ENCODE measurements around the gene PIP4K2A.

PIP4K2A gene

DNA sequence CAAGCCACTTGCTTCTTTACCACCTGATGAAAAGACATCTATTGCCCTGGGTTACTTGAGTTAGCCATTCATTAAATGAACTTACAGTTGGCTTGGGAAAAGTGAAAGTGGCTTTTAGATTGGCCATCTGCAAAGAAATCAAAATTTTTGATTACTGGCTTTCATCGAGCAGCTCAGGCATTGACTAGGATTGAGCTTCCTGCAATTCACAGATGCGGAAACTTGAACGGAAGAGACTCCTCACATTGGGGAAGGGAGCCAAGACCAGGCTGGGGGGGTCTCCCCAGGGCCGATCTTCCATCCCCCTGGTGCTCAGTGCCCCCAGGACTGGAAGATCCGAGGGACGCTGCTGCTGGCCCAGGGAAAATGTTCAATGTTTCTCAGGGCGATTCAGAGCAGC, 145.4 kb downstream of the PIP4K2A start:
- TF ChIP-seq ZFP3 (CRISPR knock-in tag; IDR thresholded peaks at IDR 0.05) (no peak), ESRRG (CRISPR knock-in tag; IDR thresholded peaks at IDR 0.05) (no peak), ZNF565 (CRISPR knock-in tag; conservative IDR thresholded peaks at IDR 0.05; ENCODE audit: low read depth) (no peak), BACH2 (CRISPR knock-in tag; IDR thresholded peaks at IDR 0.05; ENCODE audit: borderline replicate concordance) (no peak), ISL1 (CRISPR knock-in tag; IDR thresholded peaks at IDR 0.05) (no peak), TSHZ2 (CRISPR knock-in tag; IDR thresholded peaks at IDR 0.05) (no peak), TOX (CRISPR knock-in tag; IDR thresholded peaks at IDR 0.05; ENCODE audit: borderline replicate concordance) (no peak), PPARA (CRISPR knock-in tag; IDR thresholded peaks at IDR 0.05; ENCODE audit: borderline replicate concordance) (no peak), GLIS3 (CRISPR knock-in tag; IDR thresholded peaks at IDR 0.05) (no peak), OSR1 (CRISPR knock-in tag; IDR thresholded peaks at IDR 0.05) (no peak), SNAI2 (CRISPR knock-in tag; IDR thresholded peaks at IDR 0.05) (no peak), CSDC2 (CRISPR knock-in tag; IDR thresholded peaks at IDR 0.05) (no peak), TCF4 (CRISPR knock-in tag; IDR thresholded peaks at IDR 0.05; ENCODE audit: borderline replicate concordance) (no peak)
- TF ChIP-seq, protein P1, sequence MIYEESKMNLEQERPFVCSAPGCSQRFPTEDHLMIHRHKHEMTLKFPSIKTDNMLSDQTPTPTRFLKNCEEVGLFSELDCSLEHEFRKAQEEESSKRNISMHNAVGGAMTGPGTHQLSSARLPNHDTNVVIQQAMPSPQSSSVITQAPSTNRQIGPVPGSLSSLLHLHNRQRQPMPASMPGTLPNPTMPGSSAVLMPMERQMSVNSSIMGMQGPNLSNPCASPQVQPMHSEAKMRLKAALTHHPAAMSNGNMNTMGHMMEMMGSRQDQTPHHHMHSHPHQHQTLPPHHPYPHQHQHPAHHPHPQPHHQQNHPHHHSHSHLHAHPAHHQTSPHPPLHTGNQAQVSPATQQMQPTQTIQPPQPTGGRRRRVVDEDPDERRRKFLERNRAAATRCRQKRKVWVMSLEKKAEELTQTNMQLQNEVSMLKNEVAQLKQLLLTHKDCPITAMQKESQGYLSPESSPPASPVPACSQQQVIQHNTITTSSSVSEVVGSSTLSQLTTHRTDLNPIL (CRISPR knock-in tag; IDR thresholded peaks at IDR 0.05; ENCODE audit: low read depth), result no peak
- TF ChIP-seq, protein P2, sequence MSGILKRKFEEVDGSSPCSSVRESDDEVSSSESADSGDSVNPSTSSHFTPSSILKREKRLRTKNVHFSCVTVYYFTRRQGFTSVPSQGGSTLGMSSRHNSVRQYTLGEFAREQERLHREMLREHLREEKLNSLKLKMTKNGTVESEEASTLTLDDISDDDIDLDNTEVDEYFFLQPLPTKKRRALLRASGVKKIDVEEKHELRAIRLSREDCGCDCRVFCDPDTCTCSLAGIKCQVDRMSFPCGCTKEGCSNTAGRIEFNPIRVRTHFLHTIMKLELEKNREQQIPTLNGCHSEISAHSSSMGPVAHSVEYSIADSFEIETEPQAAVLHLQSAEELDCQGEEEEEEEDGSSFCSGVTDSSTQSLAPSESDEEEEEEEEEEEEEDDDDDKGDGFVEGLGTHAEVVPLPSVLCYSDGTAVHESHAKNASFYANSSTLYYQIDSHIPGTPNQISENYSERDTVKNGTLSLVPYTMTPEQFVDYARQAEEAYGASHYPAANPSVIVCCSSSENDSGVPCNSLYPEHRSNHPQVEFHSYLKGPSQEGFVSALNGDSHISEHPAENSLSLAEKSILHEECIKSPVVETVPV (CRISPR knock-in tag; IDR thresholded peaks at IDR 0.05), result no peak
- ATAC-seq, result no peak

DNA sequence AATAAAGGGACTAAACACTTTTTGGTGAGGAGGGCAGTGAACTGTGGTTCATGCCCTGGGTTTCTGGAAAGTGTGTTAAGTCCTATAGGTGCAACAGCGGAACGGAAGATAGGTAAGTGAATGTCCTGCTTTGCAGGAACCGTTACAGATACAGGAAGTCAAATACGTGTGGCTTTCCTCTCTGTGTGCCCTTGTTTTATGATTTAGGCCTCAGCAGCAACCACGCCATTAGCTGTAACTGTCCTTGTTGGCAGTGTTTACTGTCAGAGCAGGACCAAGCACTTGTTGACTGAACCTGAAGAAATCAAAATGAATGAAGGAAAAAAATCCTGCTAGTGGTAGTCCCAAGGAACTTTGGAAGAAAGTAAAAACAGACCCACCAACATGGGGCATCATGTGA, 150.3 kb downstream of the PIP4K2A start:
- TF ChIP-seq TCF4 (CRISPR knock-in tag; IDR thresholded peaks at IDR 0.05; ENCODE audit: borderline replicate concordance) (no peak), ISL1 (CRISPR knock-in tag; IDR thresholded peaks at IDR 0.05) (no peak), TSHZ2 (CRISPR knock-in tag; IDR thresholded peaks at IDR 0.05) (no peak), ESRRG (CRISPR knock-in tag; IDR thresholded peaks at IDR 0.05) (no peak), ZNF8 (CRISPR knock-in tag; IDR thresholded peaks at IDR 0.05) (no peak), TOX (CRISPR knock-in tag; IDR thresholded peaks at IDR 0.05; ENCODE audit: borderline replicate concordance) (no peak), SNAI2 (CRISPR knock-in tag; IDR thresholded peaks at IDR 0.05) (no peak), ZFP30 (CRISPR knock-in tag; IDR thresholded peaks at IDR 0.05) (no peak), GLIS3 (CRISPR knock-in tag; IDR thresholded peaks at IDR 0.05) (no peak), ZFP3 (CRISPR knock-in tag; IDR thresholded peaks at IDR 0.05) (no peak), CSDC2 (CRISPR knock-in tag; IDR thresholded peaks at IDR 0.05) (no peak), RARB (CRISPR knock-in tag; IDR thresholded peaks at IDR 0.05) (no peak), OSR1 (CRISPR knock-in tag; IDR thresholded peaks at IDR 0.05) (no peak), ZC3H10 (CRISPR knock-in tag; IDR thresholded peaks at IDR 0.05) (no peak), ZNF565 (CRISPR knock-in tag; conservative IDR thresholded peaks at IDR 0.05; ENCODE audit: low read depth) (no peak), BACH2 (CRISPR knock-in tag; IDR thresholded peaks at IDR 0.05; ENCODE audit: borderline replicate concordance) (no peak), PATZ1 (CRISPR knock-in tag; IDR thresholded peaks at IDR 0.05; ENCODE audit: borderline replicate concordance) (no peak)
- TF ChIP-seq, protein P1 (CRISPR knock-in tag; IDR thresholded peaks at IDR 0.05; ENCODE audit: low read depth), result no peak
- TF ChIP-seq, protein P3, sequence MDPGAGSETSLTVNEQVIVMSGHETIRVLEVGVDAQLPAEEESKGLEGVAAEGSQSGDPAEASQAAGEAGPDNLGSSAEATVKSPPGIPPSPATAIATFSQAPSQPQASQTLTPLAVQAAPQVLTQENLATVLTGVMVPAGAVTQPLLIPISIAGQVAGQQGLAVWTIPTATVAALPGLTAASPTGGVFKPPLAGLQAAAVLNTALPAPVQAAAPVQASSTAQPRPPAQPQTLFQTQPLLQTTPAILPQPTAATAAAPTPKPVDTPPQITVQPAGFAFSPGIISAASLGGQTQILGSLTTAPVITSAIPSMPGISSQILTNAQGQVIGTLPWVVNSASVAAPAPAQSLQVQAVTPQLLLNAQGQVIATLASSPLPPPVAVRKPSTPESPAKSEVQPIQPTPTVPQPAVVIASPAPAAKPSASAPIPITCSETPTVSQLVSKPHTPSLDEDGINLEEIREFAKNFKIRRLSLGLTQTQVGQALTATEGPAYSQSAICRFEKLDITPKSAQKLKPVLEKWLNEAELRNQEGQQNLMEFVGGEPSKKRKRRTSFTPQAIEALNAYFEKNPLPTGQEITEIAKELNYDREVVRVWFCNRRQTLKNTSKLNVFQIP (CRISPR knock-in tag; IDR thresholded peaks at IDR 0.05; ENCODE audit: borderline replicate concordance, low read depth), result no peak
- TF ChIP-seq, protein P2 (CRISPR knock-in tag; IDR thresholded peaks at IDR 0.05), result no peak
- no peak for ATAC-seq

Data from SK-N-SH treated with all-trans-retinoic acid at 6 μM for 48 hours (cell line).